ENCODE data around the gene PLAAT4. TPM values are rescaled to one million over a fixed set of nuclear protein-coding genes. Genes with fewer than 3 reads are reported as not detected.

Gene PLAAT4
- total and polyA plus RNA-seq, 2 experiments from 2014 or later = 0.69 to 4.6 TPM

GRCh38 chr11:63507511-63507910 is 29.1 kb upstream of the PLAAT4 start:
- H3K4me1 ChIP-seq (ENCODE audit: insufficient read depth) = peaks cover 26% of the 10 kb centered on the region
- H3K27me3 ChIP-seq (ENCODE audit: insufficient read depth) = no peaks in the 10 kb centered on the region
- no peak overlapping the region for H3K4me2 ChIP-seq
- ATAC-seq = no peak
- TF ChIP-seq ZNF462 (CRISPR knock-in tag; IDR thresholded peaks at IDR 0.05) = no peak
- no peak for TF ChIP-seq ZNF331 (CRISPR knock-in tag; IDR thresholded peaks at IDR 0.05; ENCODE audit: low read depth)
- no peak for TF ChIP-seq EZH2 (IDR thresholded peaks at IDR 0.05; ENCODE audit: low read depth, unreplicated experiment)
- no peak for TF ChIP-seq NANOG (IDR thresholded peaks at IDR 0.05; ENCODE audit: borderline replicate concordance)
- no peak overlapping the region for H3K4me3 ChIP-seq
- Mint-ChIP-seq H3K36me3 (ENCODE audit: low read depth) (peaks cover 10% of the 10 kb centered on the region; the same call in 1 of the 3 replicates), H3K9me3 (peaks cover 8% of the 10 kb centered on the region; the same call in 2 of the 3 replicates), H3K4me3 (no peak overlapping the region), H3K27ac (no peak overlapping the region), H3K27me3 (ENCODE audit: insufficient read depth, low read depth, poor library complexity) (peaks cover 11% of the 10 kb centered on the region), H3K4me1 (peaks cover 48% of the 10 kb centered on the region)
- no peak overlapping the region for H2AFZ ChIP-seq
- H3K36me3 ChIP-seq (ENCODE audit: insufficient read depth) = no peaks in the 10 kb centered on the region
- peaks cover 9% of the 10 kb centered on the region; the same call in 1 of the 2 replicates for H3K9me2 ChIP-seq (ENCODE audit: insufficient read depth)
- no peaks in the 10 kb centered on the region; the same call in 1 of the 2 replicates for H3F3A ChIP-seq (replicated peaks; ENCODE audit: low read depth)
- H3K27ac ChIP-seq (ENCODE audit: low read depth) = no peak overlapping the region
- H4K20me1 ChIP-seq (replicated peaks; ENCODE audit: insufficient read depth) = no peaks in the 10 kb centered on the region
- no peak for DNase-seq (ENCODE audit: low spot score)
- H3K79me2 ChIP-seq (replicated peaks; ENCODE audit: insufficient read depth) = no peaks in the 10 kb centered on the region

GRCh38 chr11:63508009-63508408 is 28.6 kb upstream of the PLAAT4 start:
- H3K4me1 Mint-ChIP-seq = peaks cover 45% of the 10 kb centered on the region
- peak; percentile 85 for ATAC-seq
- DNase-seq (ENCODE audit: low spot score) = peak; percentile 80
- no peak overlapping the region for H3K4me2 ChIP-seq
- no peak overlapping the region for H3K27ac ChIP-seq (ENCODE audit: low read depth)
- no peak overlapping the region for H3K27ac Mint-ChIP-seq
- peaks cover 8% of the 10 kb centered on the region; the same call in 2 of the 3 replicates for H3K9me3 Mint-ChIP-seq
- H3K4me3 Mint-ChIP-seq = no peak overlapping the region
- H3F3A ChIP-seq (replicated peaks; ENCODE audit: low read depth) = no peaks in the 10 kb centered on the region; the same call in 1 of the 2 replicates
- H3K36me3 ChIP-seq (ENCODE audit: insufficient read depth) = no peaks in the 10 kb centered on the region
- no peak overlapping the region for H2AFZ ChIP-seq
- peaks cover 26% of the 10 kb centered on the region for H3K4me1 ChIP-seq (ENCODE audit: insufficient read depth)
- no peaks in the 10 kb centered on the region for H4K20me1 ChIP-seq (replicated peaks; ENCODE audit: insufficient read depth)
- peaks cover 9% of the 10 kb centered on the region; the same call in 1 of the 2 replicates for H3K9me2 ChIP-seq (ENCODE audit: insufficient read depth)
- H3K4me3 ChIP-seq = no peak overlapping the region
- H3K27me3 ChIP-seq (ENCODE audit: insufficient read depth) = no peaks in the 10 kb centered on the region
- peaks cover 7% of the 10 kb centered on the region; the same call in 1 of the 3 replicates for H3K36me3 Mint-ChIP-seq (ENCODE audit: low read depth)
- H3K79me2 ChIP-seq (replicated peaks; ENCODE audit: insufficient read depth) = no peaks in the 10 kb centered on the region
- peaks cover 11% of the 10 kb centered on the region for H3K27me3 Mint-ChIP-seq (ENCODE audit: insufficient read depth, low read depth, poor library complexity)
- TF ChIP-seq EZH2phosphoT487 (IDR thresholded peaks at IDR 0.05; ENCODE audit: unreplicated experiment) = no peak
- no peak for TF ChIP-seq ZNF331 (CRISPR knock-in tag; IDR thresholded peaks at IDR 0.05; ENCODE audit: low read depth)
- TF ChIP-seq NANOG (IDR thresholded peaks at IDR 0.05; ENCODE audit: borderline replicate concordance) = no peak
- TF ChIP-seq EZH2 (IDR thresholded peaks at IDR 0.05; ENCODE audit: low read depth, unreplicated experiment) = no peak
- TF ChIP-seq STAT1 (IDR thresholded peaks at IDR 0.05; ENCODE audit: unreplicated experiment) = no peak
- TF ChIP-seq CTCF (conservative IDR thresholded peaks at IDR 0.05; ENCODE audit: low read depth in 2 of 2) = peak; percentile 63 to 88
- no peak for TF ChIP-seq POLR2AphosphoS5 (IDR thresholded peaks at IDR 0.05; ENCODE audit: low read depth)
- TF ChIP-seq, protein P1, sequence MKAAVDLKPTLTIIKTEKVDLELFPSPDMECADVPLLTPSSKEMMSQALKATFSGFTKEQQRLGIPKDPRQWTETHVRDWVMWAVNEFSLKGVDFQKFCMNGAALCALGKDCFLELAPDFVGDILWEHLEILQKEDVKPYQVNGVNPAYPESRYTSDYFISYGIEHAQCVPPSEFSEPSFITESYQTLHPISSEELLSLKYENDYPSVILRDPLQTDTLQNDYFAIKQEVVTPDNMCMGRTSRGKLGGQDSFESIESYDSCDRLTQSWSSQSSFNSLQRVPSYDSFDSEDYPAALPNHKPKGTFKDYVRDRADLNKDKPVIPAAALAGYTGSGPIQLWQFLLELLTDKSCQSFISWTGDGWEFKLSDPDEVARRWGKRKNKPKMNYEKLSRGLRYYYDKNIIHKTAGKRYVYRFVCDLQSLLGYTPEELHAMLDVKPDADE (IDR thresholded peaks at IDR 0.05) = no peak
- no peak for TF ChIP-seq JUNB (IDR thresholded peaks at IDR 0.05; ENCODE audit: unreplicated experiment)
- no peak for TF ChIP-seq CREB1 (CRISPR knock-in tag; IDR thresholded peaks at IDR 0.05; ENCODE audit: low read depth)
- TF ChIP-seq ZNF114 (CRISPR knock-in tag; IDR thresholded peaks at IDR 0.05) = no peak
